H1 (cell line): Measurements from ENCODE around the gene TIAM2. TPM values are rescaled to one million over a fixed set of nuclear protein-coding genes. Genes with fewer than 3 reads are reported as not detected.

ENCODE experiments used
- CTCF ChIA-PET: fragments of 300-600 bp; sonication (Branson Sonifier 250); formaldehyde crosslinking; loops from one replicate; lab custom pipeline; 2021; ENCODE audit not compliant: partially characterized antibody; lab: Charles Lee
- POLR2A ChIA-PET: fragments of 300-600 bp; sonication (Branson Sonifier 250); formaldehyde crosslinking; loops from one replicate; lab custom pipeline; 2021; ENCODE audit warnings: inconsistent platforms; ENCODE audit not compliant: partially characterized antibody; lab: Charles Lee
- DNase-seq, 2 experiments: peaks; one replicate each; pipeline versions ENCODE4 v3.0.0 to v3.0.0-alpha.2; 2010 to 2022; ENCODE audit warnings: low spot score in 2 of 2, low read depth in 1 of 2, mixed read lengths in 1 of 2
- FAIRE-seq: peaks from 2 replicates; lab custom pipeline; 2011; peaks lifted over from hg19 to GRCh38; lab: Jason Lieb, UNC
- H2AFZ ChIP-seq: 2 replicates; pipeline ENCODE4 v1.8.1; 2012; ENCODE audit warnings: low read length, inconsistent platforms
- H2AK5ac ChIP-seq: 2 replicates; pipeline ENCODE4 v1.6.1; 2013; ENCODE audit warnings: low read depth, low read length
- H2BK120ac ChIP-seq: replicated peaks from 2 replicates; pipeline ENCODE3; 2013; ENCODE audit warnings: low read depth, low read length, inconsistent platforms
- H2BK12ac ChIP-seq: 2 replicates; pipeline ENCODE4 v1.6.1; 2013; ENCODE audit warnings: low read depth, low read length
- H2BK15ac ChIP-seq: 2 replicates; pipeline ENCODE4 v1.6.1; 2013; ENCODE audit warnings: low read length
- H2BK20ac ChIP-seq: 2 replicates; pipeline ENCODE4 v1.6.1; 2013; ENCODE audit warnings: low read length
- H2BK5ac ChIP-seq: 2 replicates; pipeline ENCODE4 v1.6.1; 2013; ENCODE audit warnings: low read depth, low read length
- H3K14ac ChIP-seq: 2 replicates; pipeline ENCODE4 v1.6.1; 2013; ENCODE audit warnings: inconsistent platforms; ENCODE audit not compliant: insufficient read length
- H3K18ac ChIP-seq: 2 replicates; pipeline ENCODE4 v1.6.1; 2013; ENCODE audit warnings: low read length; ENCODE audit errors: extremely low read depth
- H3K23ac ChIP-seq: 2 replicates; pipeline ENCODE4 v1.6.1; 2013; ENCODE audit warnings: inconsistent platforms; ENCODE audit not compliant: insufficient read length
- H3K23me2 ChIP-seq: 2 replicates; pipeline ENCODE4 v1.6.1; 2013; ENCODE audit warnings: low read depth, low read length
- H3K27ac ChIP-seq: 2 replicates; pipeline ENCODE4 v1.6.1; 2011; ENCODE audit warnings: low read depth, low read length, inconsistent platforms
- H3K27me3 ChIP-seq, 4 experiments: replicated peaks in 1 of 4; 1 replicate in 1 of 4; 2 replicates in 3 of 4; pipeline versions ENCODE4 v1.6.1 to v1.8.1; 2011 to 2013; ENCODE audit warnings: low read length in 3 of 4, mild to moderate bottlenecking in 3 of 4, inconsistent platforms in 2 of 4, mixed read lengths in 2 of 4, moderate library complexity in 1 of 4; ENCODE audit not compliant: control insufficient read depth in 3 of 4, insufficient read depth in 3 of 4; ENCODE audit errors: extremely low read depth in 1 of 4
- H3K36me3 ChIP-seq, 4 experiments: 2 replicates each; pipeline versions ENCODE4 v1.6.1 to v1.8.1; 2011 to 2013; ENCODE audit warnings: mild to moderate bottlenecking in 4 of 4, low read length in 3 of 4, moderate library complexity in 2 of 4, control low read depth in 1 of 4, inconsistent platforms in 1 of 4; ENCODE audit not compliant: insufficient read depth in 4 of 4, control insufficient read depth in 2 of 4
- H3K4ac ChIP-seq: replicated peaks from 2 replicates; pipeline ENCODE3; 2013; ENCODE audit warnings: low read length, low read depth, mixed read lengths, inconsistent platforms; ENCODE audit not compliant: insufficient read length
- H3K4me1 ChIP-seq, 4 experiments: replicated peaks in 1 of 4; 1 replicate in 1 of 4; 2 replicates in 3 of 4; pipeline versions ENCODE4 v1.6.1 to v1.8.1; 2011 to 2013; ENCODE audit warnings: low read length in 3 of 4, inconsistent platforms in 2 of 4, mixed read lengths in 1 of 4; ENCODE audit not compliant: insufficient read depth in 4 of 4, control insufficient read depth in 3 of 4
- H3K4me2 ChIP-seq, 2 experiments: 2 replicates each; pipeline versions ENCODE4 v1.6.1 to v1.8.1; 2011 to 2013; ENCODE audit warnings: low read depth in 2 of 2, low read length in 2 of 2, control low read depth in 1 of 2, inconsistent platforms in 1 of 2, mild to moderate bottlenecking in 1 of 2; ENCODE audit not compliant: insufficient read depth in 1 of 2
- H3K4me3 ChIP-seq, 4 experiments: fragments of 200-600, 300-600 bp in 1 of 4; sonication (generic), shearing (Covaris generic), sonication (Bioruptor Twin) in 1 of 4; 2 replicates each; pipeline versions ENCODE4 v1.5.1 to v1.8.1; 2011 to 2016; ENCODE audit warnings: low read length in 4 of 4, low read depth in 3 of 4, control low read depth in 2 of 4, inconsistent platforms in 2 of 4, mild to moderate bottlenecking in 2 of 4, mixed read lengths in 1 of 4, moderate library complexity in 1 of 4; ENCODE audit not compliant: insufficient read depth in 2 of 4; ENCODE audit errors: extremely low read depth in 1 of 4
- H3K56ac ChIP-seq: replicated peaks from 2 replicates; pipeline ENCODE3; 2013; ENCODE audit warnings: low read depth, mild to moderate bottlenecking, mixed read lengths, low read length, inconsistent platforms; ENCODE audit not compliant: insufficient read length
- H3K79me1 ChIP-seq: 2 replicates; pipeline ENCODE4 v1.6.1; 2013; ENCODE audit warnings: low read depth, low read length, control low read depth
- H3K79me2 ChIP-seq, 2 experiments: 2 replicates each; pipeline versions ENCODE4 v1.6.1 to v1.8.1; 2012 to 2013; ENCODE audit warnings: low read length in 2 of 2, mild to moderate bottlenecking in 2 of 2, inconsistent platforms in 1 of 2; ENCODE audit not compliant: insufficient read depth in 2 of 2, control insufficient read depth in 1 of 2
- H3K9ac ChIP-seq, 4 experiments: replicated peaks in 1 of 4; 1 replicate in 1 of 4; 2 replicates in 3 of 4; pipeline versions ENCODE4 v1.6.1 to v1.8.1; 2011 to 2013; ENCODE audit warnings: low read depth in 3 of 4, low read length in 3 of 4, control low read depth in 2 of 4, mild to moderate bottlenecking in 2 of 4, moderate library complexity in 2 of 4, inconsistent platforms in 1 of 4; ENCODE audit errors: extremely low read depth in 1 of 4
- H3K9me3 ChIP-seq, 2 experiments: 2 replicates each; pipeline versions ENCODE4 v1.6.1 to v1.8.1; 2012 to 2013; ENCODE audit warnings: mild to moderate bottlenecking in 2 of 2, moderate library complexity in 2 of 2, control low read depth in 1 of 2, inconsistent platforms in 1 of 2, low read depth in 1 of 2, low read length in 1 of 2, mixed read lengths in 1 of 2; ENCODE audit not compliant: insufficient read depth in 2 of 2
- H4K20me1 ChIP-seq, 2 experiments: replicated peaks in 1 of 2; 2 replicates each; pipeline versions ENCODE3 to v1.8.1; 2011 to 2013; ENCODE audit warnings: inconsistent platforms in 2 of 2, low read length in 2 of 2, mild to moderate bottlenecking in 1 of 2; ENCODE audit not compliant: insufficient read depth in 2 of 2, control insufficient read depth in 1 of 2
- H4K5ac ChIP-seq: 2 replicates; pipeline ENCODE4 v1.6.1; 2013; ENCODE audit warnings: low read length, low read depth, mixed read lengths, inconsistent platforms; ENCODE audit not compliant: insufficient read length
- H4K8ac ChIP-seq: 2 replicates; pipeline ENCODE4 v1.8.0; 2013; ENCODE audit warnings: mild to moderate bottlenecking, moderate library complexity, low read length, inconsistent platforms; ENCODE audit not compliant: insufficient read depth; ENCODE audit errors: extremely low read depth
- H4K91ac ChIP-seq: replicated peaks from 2 replicates; pipeline ENCODE3; 2013; ENCODE audit warnings: low read length, mixed read lengths, inconsistent platforms; ENCODE audit not compliant: insufficient read length
- BCL11A ChIP-seq, 2 experiments: IDR thresholded peaks; one replicate each; pipeline ENCODE4 v1.6.1; 2011; ENCODE audit warnings: low read depth in 2 of 2, low read length in 2 of 2, mild to moderate bottlenecking in 2 of 2
- BRCA1 ChIP-seq: IDR thresholded peaks from 2 replicates; pipeline ENCODE4 v1.6.1; 2012; ENCODE audit warnings: low read depth, low read length, improper control_type of control experiment
- CREB1 ChIP-seq: IDR thresholded peaks from 2 replicates; pipeline ENCODE4 v1.6.1; 2012; ENCODE audit warnings: inconsistent platforms
- GABPA ChIP-seq: IDR thresholded peaks from 2 replicates; pipeline ENCODE4 v1.6.1; 2011; ENCODE audit warnings: mild to moderate bottlenecking, low read length, moderate library complexity, borderline replicate concordance; ENCODE audit not compliant: insufficient read depth
- JUND ChIP-seq: IDR thresholded peaks from 2 replicates; pipeline ENCODE4 v1.6.1; 2011; ENCODE audit warnings: mild to moderate bottlenecking, improper control_type of control experiment, low read length
- KDM5A ChIP-seq: fragments of 200-600 bp; IDR thresholded peaks from 2 replicates; pipeline ENCODE4 v1.7.1; 2012; ENCODE audit warnings: mild to moderate bottlenecking, low read length, inconsistent platforms, mixed read lengths
- MAFK ChIP-seq: IDR thresholded peaks from 2 replicates; pipeline ENCODE4 v1.6.1; 2012; ENCODE audit warnings: low read depth, mild to moderate bottlenecking, improper control_type of control experiment, low read length
- POLR2A ChIP-seq, 2 experiments: IDR thresholded peaks; 1 replicate in 1 of 2; 2 replicates in 1 of 2; pipeline ENCODE4 v1.6.1; 2011; ENCODE audit warnings: low read depth in 2 of 2, low read length in 2 of 2, mild to moderate bottlenecking in 2 of 2; ENCODE audit errors: control extremely low read depth in 1 of 2
- TAF1 ChIP-seq: IDR thresholded peaks from 2 replicates; pipeline ENCODE4 v1.6.1; 2011; ENCODE audit warnings: mild to moderate bottlenecking, low read depth, low read length
- TBP ChIP-seq: IDR thresholded peaks from 2 replicates; pipeline ENCODE4 v1.6.1; 2011; ENCODE audit warnings: low read depth, low read length, improper control_type of control experiment
- WGBS, 2 experiments: shearing (Covaris generic) in 1 of 2; methylation state at CpG; one replicate each; pipeline versions ENCODE4 v1.1.6 to v1.1.7; 2013 to 2015; ENCODE audit warnings: low lambda C conversion rate in 2 of 2, mixed read lengths in 2 of 2, inconsistent platforms in 1 of 2, low coverage in 1 of 2, missing lambda C conversion rate in 1 of 2; ENCODE audit not compliant: insufficient replicate concordance in 2 of 2, insufficient coverage in 1 of 2, insufficient read length in 1 of 2; ENCODE audit errors: extremely low coverage in 1 of 2, missing lambda C conversion rate in 1 of 2; 5-methylcytosine and 5-hydroxymethylcytosine counted together
- polyA plus RNA-seq, 7 experiments: library from polyadenylated mRNA; depleted of rRNA in 3 of 7; stranded (reverse) in 5 of 7; unstranded in 2 of 7; fragments of >200 nt in 5 of 7; fragments of 200-250 nt in 2 of 7; gene quantifications; 1 replicate in 5 of 7; 2 replicates in 1 of 7; 4 replicates in 1 of 7; pipeline versions ENCODE4 v1.2.1 to v1.2.3, GENCODE V29; 2011 to 2013; ENCODE audit warnings: missing spikeins in 2 of 7, mixed read lengths in 2 of 7
- total RNA-seq: library from RNA; stranded (reverse); fragmentation: NEBNext Ultra II Directional; extraction: Animal tissue kit (Norgen Biotek cat#: 25700); gene quantifications from 2 replicates; pipeline ENCODE4 v1.2.1, GENCODE V29; 2021
- TF ChIP-seq, protein P1 (sequence below): IDR thresholded peaks from 2 replicates; pipeline ENCODE4 v1.6.1; 2012; ENCODE audit warnings: inconsistent platforms
- TF ChIP-seq, protein P2 (sequence below): IDR thresholded peaks from 2 replicates; pipeline ENCODE4 v1.6.1; 2012; ENCODE audit warnings: inconsistent platforms

TIAM2 gene
- total and polyA plus RNA-seq, 2 of the 8 experiments (the other 6 are each of a cell fraction or from before 2014, with no cell fraction given) = 7.4 to 23.9 TPM

DNA sequence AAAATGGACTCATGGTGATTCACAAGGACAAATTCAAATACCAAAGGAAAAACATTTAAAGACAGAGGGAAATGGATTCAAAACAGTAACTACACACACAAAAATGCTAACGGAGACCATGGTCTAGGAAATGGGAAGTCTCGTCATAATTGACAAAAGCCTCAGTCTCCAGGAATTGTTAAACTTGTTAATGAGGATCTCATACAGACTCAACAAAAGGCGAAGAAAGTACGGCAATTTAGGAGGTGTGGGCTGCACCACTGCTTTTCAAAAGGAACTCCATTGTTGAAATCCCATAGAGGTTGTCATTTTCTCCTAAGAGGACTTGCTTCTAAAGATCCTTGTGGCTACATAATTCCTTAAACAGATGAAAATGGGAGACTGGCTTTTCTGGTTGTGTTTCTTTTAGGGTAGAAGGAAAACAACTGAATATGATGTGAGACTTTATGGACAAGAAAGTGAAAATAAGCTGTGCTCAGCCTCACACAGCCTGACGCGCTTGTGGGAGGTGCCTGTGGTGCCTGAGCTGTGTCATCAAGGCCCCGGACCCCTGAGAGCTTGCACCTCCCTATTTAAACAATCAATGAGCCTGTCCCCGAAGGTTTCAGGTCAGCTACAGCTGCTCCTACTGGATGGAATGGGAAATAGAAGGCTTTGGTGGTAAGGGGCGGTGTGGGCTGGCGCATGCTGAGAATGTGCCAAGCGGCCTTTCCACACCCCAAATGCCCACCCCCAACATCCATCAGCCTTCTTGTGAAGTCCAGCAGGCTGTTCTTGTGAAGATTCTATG lies 266.2 kb downstream of the TIAM2 start:
- H4K8ac ChIP-seq = no peak overlapping the region
- peaks cover 2 to 3% of the 10 kb centered on the region in 2 experiments for H4K20me1 ChIP-seq
- H3K4ac ChIP-seq = no peak overlapping the region
- H2AK5ac ChIP-seq = no peak overlapping the region
- no peaks in the 10 kb centered on the region for H3K79me1 ChIP-seq
- no peak overlapping the region for H2BK120ac ChIP-seq
- H3K27me3 ChIP-seq = no peaks in the 10 kb centered on the region
- H3K79me2 ChIP-seq = peaks cover 3 to 4% of the 10 kb centered on the region in 2 experiments; a peak in 1 of 4 replicates
- H3K9me3 ChIP-seq = no peaks in the 10 kb centered on the region
- H4K91ac ChIP-seq = no peak overlapping the region
- H3K4me2 ChIP-seq = no peak overlapping the region
- H3K9ac ChIP-seq = no peak overlapping the region
- H3K36me3 ChIP-seq = peaks cover 10 to 44% (median 32%) of the 10 kb centered on the region in 4 experiments
- no peaks in the 10 kb centered on the region for H3K23me2 ChIP-seq
- H2BK5ac ChIP-seq = no peak overlapping the region
- peak; percentile 57 for FAIRE-seq
- H3K23ac ChIP-seq = no peak overlapping the region
- H3K14ac ChIP-seq = no peak overlapping the region
- CTCF ChIA-PET = interaction anchor here (0.6 to 6.4 kb wide), 19 partner anchors 9 to 393 kb away, joined by 3 to 72 read pairs (median 4); no protein-coding TSS in a partner anchor
- POLR2A ChIA-PET = interaction anchor here (1.2 to 1.4 kb wide), 3 partner anchors 9 to 20 kb away, joined by 3 read pairs; no protein-coding TSS in a partner anchor
- no peak overlapping the region for H3K18ac ChIP-seq
- H2BK12ac ChIP-seq = no peak overlapping the region
- 0 out of 2 replicates have a peak overlapping the region, but pooled peaks have one; percentile 3 for H3K27ac ChIP-seq
- H3K4me1 ChIP-seq = peaks cover 0 to 7% (median 2%) of the 10 kb centered on the region in 4 experiments; a peak in 3 of 7 replicates
- 70% methylated on average over 11 of the region's 11 CpGs; no CpG with 5 or more reads in 1 of the 2 experiments for WGBS, 2 experiments
- no peak overlapping the region for H2AFZ ChIP-seq
- H3K56ac ChIP-seq = no peak overlapping the region
- no peak overlapping the region for H2BK20ac ChIP-seq
- no peak overlapping the region for H2BK15ac ChIP-seq
- no peak overlapping the region for H4K5ac ChIP-seq
- no peak for DNase-seq
- H3K4me3 ChIP-seq = no peak overlapping the region
- TF ChIP-seq POLR2A (IDR thresholded peaks at IDR 0.05; ENCODE audit: control extremely low read depth in 1 of 2, low read depth in 2 of 2, low read length in 2 of 2) (0 out of 3 replicates have a peak, but pooled peaks of 1 of the 2 experiments have one; percentile 16), TAF1 (no peak), KDM5A (no peak), GABPA (no peak), MAFK (no peak), TBP (no peak), CREB1 (0 out of 2 replicates have a peak, but pooled peaks have one; percentile 27), JUND (no peak), BRCA1 (no peak), BCL11A (IDR thresholded peaks at IDR 0.05; ENCODE audit: low read depth in 2 of 2, low read length in 2 of 2) (no peak)
- TF ChIP-seq, protein P1, sequence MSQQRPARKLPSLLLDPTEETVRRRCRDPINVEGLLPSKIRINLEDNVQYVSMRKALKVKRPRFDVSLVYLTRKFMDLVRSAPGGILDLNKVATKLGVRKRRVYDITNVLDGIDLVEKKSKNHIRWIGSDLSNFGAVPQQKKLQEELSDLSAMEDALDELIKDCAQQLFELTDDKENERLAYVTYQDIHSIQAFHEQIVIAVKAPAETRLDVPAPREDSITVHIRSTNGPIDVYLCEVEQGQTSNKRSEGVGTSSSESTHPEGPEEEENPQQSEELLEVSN = 0 out of 2 replicates have a peak, but pooled peaks have one; percentile 43
- TF ChIP-seq, protein P2, sequence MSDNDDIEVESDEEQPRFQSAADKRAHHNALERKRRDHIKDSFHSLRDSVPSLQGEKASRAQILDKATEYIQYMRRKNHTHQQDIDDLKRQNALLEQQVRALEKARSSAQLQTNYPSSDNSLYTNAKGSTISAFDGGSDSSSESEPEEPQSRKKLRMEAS = peak; percentile 49; the same call in 1 of the 2 replicates
